Breast epithelium (tissue), 3 donors: ENCODE data around the gene GCSH.

Experiments
- POLR2AphosphoS5 ChIP-seq, 3 donors: sonication (generic); formaldehyde crosslinking; IDR thresholded peaks; one replicate each; pipeline ENCODE4 v1.6.1; 2017; ENCODE audit warnings: antibody characterized with exemption in 3 of 3
- TF ChIP-seq, protein P1 (sequence below), 3 donors: fragments of 450-650 bp; IDR thresholded peaks; one replicate each; pipeline ENCODE4 v1.5.1; 2016 to 2017; ENCODE audit warnings: antibody characterized with exemption in 3 of 3, mild to moderate bottlenecking in 3 of 3, moderate library complexity in 3 of 3

DNA sequence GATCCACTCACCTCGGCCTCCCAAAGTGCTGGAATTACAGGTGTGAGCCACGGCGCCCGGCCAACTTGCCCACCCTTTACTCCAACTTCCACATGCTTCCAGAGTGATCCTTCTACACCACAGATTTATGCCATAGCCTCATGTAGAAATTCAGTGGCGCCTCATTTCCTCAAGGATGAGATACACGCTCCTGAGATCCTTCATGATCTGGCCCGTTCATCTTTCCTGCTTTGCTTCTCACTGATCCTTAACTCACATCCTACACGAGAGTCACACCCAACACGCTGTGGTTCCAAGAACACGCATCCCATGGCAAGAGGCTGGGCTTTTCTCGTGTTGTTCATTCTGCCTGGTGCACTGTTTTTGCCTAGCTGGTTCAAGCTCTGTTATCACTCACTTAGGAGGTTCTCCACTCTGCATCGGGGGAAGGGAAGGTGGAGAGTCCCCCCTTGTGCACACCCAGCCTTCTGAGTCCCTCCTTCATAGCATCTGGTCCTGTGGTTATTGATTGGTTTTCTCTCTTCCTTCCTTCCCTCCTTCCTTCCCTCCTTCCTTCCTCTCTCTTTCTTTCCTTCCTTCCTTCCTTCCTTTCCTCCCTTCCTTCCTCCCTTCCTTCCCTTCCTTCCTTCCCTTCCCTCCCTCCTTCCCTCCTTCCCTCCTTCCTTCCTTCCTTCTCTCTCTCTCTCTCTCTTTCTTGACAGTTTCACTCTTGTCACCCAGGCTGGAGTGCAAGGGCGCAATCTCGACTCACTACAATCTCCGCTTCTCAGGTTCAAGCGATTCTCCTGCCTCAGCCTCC lies 32.7 kb upstream of the GCSH start:
- TF ChIP-seq, protein P1, sequence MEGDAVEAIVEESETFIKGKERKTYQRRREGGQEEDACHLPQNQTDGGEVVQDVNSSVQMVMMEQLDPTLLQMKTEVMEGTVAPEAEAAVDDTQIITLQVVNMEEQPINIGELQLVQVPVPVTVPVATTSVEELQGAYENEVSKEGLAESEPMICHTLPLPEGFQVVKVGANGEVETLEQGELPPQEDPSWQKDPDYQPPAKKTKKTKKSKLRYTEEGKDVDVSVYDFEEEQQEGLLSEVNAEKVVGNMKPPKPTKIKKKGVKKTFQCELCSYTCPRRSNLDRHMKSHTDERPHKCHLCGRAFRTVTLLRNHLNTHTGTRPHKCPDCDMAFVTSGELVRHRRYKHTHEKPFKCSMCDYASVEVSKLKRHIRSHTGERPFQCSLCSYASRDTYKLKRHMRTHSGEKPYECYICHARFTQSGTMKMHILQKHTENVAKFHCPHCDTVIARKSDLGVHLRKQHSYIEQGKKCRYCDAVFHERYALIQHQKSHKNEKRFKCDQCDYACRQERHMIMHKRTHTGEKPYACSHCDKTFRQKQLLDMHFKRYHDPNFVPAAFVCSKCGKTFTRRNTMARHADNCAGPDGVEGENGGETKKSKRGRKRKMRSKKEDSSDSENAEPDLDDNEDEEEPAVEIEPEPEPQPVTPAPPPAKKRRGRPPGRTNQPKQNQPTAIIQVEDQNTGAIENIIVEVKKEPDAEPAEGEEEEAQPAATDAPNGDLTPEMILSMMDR (IDR thresholded peaks at IDR 0.05) = no peak
- TF ChIP-seq POLR2AphosphoS5 (IDR thresholded peaks at IDR 0.05) = no peak
